ENCODE data around the gene RBM15B. TPM values are rescaled to one million over a fixed set of nuclear protein-coding genes. Genes with fewer than 3 reads are reported as not detected.

Gene RBM15B
- polyA plus RNA-seq, 2 of the 4 experiments (the other 2 are of a cell fraction) = 7.9 to 17.0 TPM

DNA sequence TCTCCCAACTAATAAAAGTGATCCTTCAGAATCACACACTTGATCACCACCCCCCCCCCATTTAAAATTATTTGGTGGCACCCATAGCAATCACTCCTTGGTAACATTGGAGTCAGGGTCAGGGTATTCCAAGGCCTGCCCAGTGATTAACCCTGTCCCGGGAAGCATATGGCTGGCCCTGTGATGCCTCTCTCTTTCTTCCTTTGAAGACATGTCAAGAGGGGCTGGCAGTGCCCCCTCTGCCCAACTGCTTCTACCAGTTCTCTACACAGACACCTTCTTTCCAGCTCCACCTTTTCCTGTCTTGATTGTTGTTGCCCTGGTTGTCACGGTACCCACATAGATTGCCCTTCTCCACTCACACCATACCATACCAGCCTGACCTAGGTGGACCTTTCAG lies 36.9 kb upstream of the RBM15B start:
- CTCF ChIA-PET = interaction anchor here (0.6 to 1.0 kb wide), 3 partner anchors 18 to 677 kb away, joined by 3 read pairs; no protein-coding TSS in a partner anchor
- FAIRE-seq = no peak
- no peak overlapping the region for H3K4me3 ChIP-seq
- ATAC-seq = no peak
- H3K4me2 ChIP-seq = no peak overlapping the region
- POLR2A ChIA-PET = no interaction called here
- H3K27ac ChIP-seq = no peak overlapping the region
- no peak for DNase-seq (ENCODE audit: low read depth in 1 of 2, low spot score in 1 of 2)
- no peaks in the 10 kb centered on the region for H3K9me3 ChIP-seq
- H3K4me1 ChIP-seq = no peaks in the 10 kb centered on the region
- 72% methylated on average over 2 of the region's 2 CpGs for WGBS (ENCODE audit: missing lambda C conversion rate)
- TF ChIP-seq HOXB13 (CRISPR knock-in tag; IDR thresholded peaks at IDR 0.05; ENCODE audit: low read depth) (no peak), PHF8 (IDR thresholded peaks at IDR 0.05; ENCODE audit: borderline replicate concordance, low read depth) (no peak), FOXS1 (CRISPR knock-in tag; IDR thresholded peaks at IDR 0.05) (no peak)

DNA sequence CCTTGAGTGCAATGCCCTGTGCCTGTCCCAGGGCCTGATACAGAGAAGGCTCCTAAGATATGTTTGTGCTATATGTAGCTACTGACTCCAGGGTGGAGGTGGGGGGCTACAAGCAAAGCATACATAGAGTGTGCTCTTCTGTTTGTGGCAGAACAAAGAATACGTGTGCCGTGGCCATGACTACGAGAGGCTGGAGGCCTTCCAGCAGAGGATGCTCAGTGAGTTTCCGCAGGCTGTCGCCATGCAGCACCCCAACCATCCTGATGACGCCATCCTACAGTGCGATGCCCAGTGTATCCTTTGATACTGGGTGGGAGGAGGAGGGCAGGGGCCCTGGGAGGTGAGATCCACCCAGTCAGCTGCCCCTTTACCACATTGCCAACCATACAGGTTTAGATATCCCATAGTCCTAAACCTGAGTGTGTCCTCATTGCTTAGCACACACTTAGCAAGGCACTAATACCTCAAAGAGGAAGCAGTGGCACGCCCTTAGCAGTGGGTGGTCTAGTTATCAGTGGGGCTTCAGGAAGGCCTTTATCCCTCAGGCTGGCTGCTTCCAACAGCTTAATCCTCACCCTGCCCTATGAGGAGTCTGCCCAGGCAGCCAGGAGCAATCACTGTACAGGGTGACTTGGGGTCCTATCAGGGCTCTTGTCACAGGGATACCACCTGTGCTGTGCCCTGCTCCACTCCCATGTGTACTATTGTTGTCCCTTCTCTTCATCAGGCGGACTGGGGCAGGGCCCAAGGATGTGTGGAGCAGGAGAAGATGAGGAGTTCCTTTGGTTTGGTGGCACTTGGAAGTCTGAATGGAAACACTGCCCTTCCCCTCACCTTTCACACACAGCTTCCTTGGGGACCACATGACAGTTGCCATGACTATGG lies 36.1 kb upstream of the RBM15B start:
- CTCF ChIA-PET = interaction anchor here (0.6 to 1.0 kb wide), 2 partner anchors 17 to 44 kb away, joined by 3 read pairs; no protein-coding TSS in a partner anchor
- FAIRE-seq = no peak
- POLR2A ChIA-PET = no interaction called here

DNA sequence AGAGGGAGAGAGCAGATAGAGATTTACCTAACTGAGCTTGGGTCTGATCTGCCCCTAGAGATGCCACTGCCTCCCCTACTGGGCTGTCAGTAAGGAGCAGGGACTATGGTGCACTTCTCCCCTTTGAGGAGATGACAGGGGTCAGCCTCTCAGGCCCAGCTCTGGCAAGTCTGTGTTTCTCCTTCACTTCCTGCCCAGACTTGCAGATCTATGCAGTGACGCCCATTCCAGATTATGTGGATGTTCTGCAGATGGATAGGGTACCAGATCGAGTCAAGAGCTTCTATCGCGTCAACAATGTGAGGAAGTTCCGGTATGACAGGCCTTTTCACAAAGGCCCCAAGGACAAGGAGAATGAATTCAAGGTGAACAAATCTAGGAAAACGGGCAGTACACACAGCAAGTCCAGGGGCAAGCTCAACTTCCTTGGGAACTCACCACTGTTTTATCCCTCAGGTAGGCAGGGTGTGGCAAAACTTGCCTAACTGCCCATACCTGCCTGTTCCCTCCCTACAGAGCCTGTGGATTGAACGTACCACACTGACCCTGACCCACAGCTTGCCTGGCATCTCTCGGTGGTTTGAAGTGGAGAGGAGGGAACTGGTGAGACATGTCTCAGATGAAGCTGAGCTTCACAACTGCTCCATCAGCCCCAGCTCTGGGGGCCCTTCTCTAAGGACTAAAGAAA lies 35.0 kb upstream of the RBM15B start:
- POLR2A ChIA-PET = no interaction called here
- 67% methylated on average over 8 of the region's 8 CpGs for WGBS (ENCODE audit: missing lambda C conversion rate)

More for the DNA sequence above, 36.1 kb upstream of the RBM15B start:
- no peak overlapping the region for H3K27ac ChIP-seq
- no peaks in the 10 kb centered on the region for H3K9me3 ChIP-seq
- H3K4me2 ChIP-seq = no peak overlapping the region
- ATAC-seq (no peak), DNase-seq (ENCODE audit: low read depth in 1 of 2, low spot score in 1 of 2) (no peak)
- no peaks in the 10 kb centered on the region for H3K4me1 ChIP-seq
- 81% methylated on average over 9 of the region's 9 CpGs for WGBS (ENCODE audit: missing lambda C conversion rate)
- TF ChIP-seq CEBPB (IDR thresholded peaks at IDR 0.05) = no peak
- no peak for TF ChIP-seq EHF (CRISPR knock-in tag; IDR thresholded peaks at IDR 0.05)
- TF ChIP-seq SREBF2 (IDR thresholded peaks at IDR 0.05) = no peak
- TF ChIP-seq, protein P1, sequence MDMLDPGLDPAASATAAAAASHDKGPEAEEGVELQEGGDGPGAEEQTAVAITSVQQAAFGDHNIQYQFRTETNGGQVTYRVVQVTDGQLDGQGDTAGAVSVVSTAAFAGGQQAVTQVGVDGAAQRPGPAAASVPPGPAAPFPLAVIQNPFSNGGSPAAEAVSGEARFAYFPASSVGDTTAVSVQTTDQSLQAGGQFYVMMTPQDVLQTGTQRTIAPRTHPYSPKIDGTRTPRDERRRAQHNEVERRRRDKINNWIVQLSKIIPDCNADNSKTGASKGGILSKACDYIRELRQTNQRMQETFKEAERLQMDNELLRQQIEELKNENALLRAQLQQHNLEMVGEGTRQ (IDR thresholded peaks at IDR 0.05) = no peak
- no peak for TF ChIP-seq HEYL (CRISPR knock-in tag; IDR thresholded peaks at IDR 0.05)
- TF ChIP-seq JUN (IDR thresholded peaks at IDR 0.05) = no peak
- TF ChIP-seq, protein P2, sequence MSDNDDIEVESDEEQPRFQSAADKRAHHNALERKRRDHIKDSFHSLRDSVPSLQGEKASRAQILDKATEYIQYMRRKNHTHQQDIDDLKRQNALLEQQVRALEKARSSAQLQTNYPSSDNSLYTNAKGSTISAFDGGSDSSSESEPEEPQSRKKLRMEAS (IDR thresholded peaks at IDR 0.05) = no peak
- TF ChIP-seq HDAC2 (IDR thresholded peaks at IDR 0.05) = no peak
- TF ChIP-seq KDM5A (IDR thresholded peaks at IDR 0.05) = no peak
- no peak for TF ChIP-seq CBX2 (IDR thresholded peaks at IDR 0.05; ENCODE audit: borderline replicate concordance, low read depth)
- no peak for TF ChIP-seq ATOH8 (CRISPR knock-in tag; IDR thresholded peaks at IDR 0.05; ENCODE audit: low read depth)
- no peak for TF ChIP-seq ZC3H11A (IDR thresholded peaks at IDR 0.05)
- TF ChIP-seq RFX5 (IDR thresholded peaks at IDR 0.05) = no peak
- TF ChIP-seq RNF2 (IDR thresholded peaks at IDR 0.05; ENCODE audit: borderline replicate concordance, low read depth) = no peak
- TF ChIP-seq EHMT2 (IDR thresholded peaks at IDR 0.05; ENCODE audit: low read depth) = no peak
- TF ChIP-seq MAZ (IDR thresholded peaks at IDR 0.05; ENCODE audit: borderline replicate concordance, low read depth, low read length) = no peak
- no peak for TF ChIP-seq ESRRA (IDR thresholded peaks at IDR 0.05; ENCODE audit: borderline replicate concordance, low read length)
- H3K4me3 ChIP-seq = no peak overlapping the region

More for the DNA sequence above, 35.0 kb upstream of the RBM15B start:
- TF ChIP-seq EP300 (IDR thresholded peaks at IDR 0.05) = no peak
- TF ChIP-seq EHF (CRISPR knock-in tag; IDR thresholded peaks at IDR 0.05) = no peak
- TF ChIP-seq MYC (IDR thresholded peaks at IDR 0.05; ENCODE audit: borderline replicate concordance, low read length) = no peak
- no peak for TF ChIP-seq JUN (IDR thresholded peaks at IDR 0.05)
- TF ChIP-seq CHD2 (IDR thresholded peaks at IDR 0.05; ENCODE audit: low read length, partially characterized antibody) = no peak
- TF ChIP-seq HOXB13 (CRISPR knock-in tag; IDR thresholded peaks at IDR 0.05; ENCODE audit: low read depth) = no peak
- no peak for TF ChIP-seq EHMT2 (IDR thresholded peaks at IDR 0.05; ENCODE audit: low read depth)
- TF ChIP-seq RFX5 (IDR thresholded peaks at IDR 0.05) = no peak
- TF ChIP-seq REST (IDR thresholded peaks at IDR 0.05) = no peak
- TF ChIP-seq, protein P2 (IDR thresholded peaks at IDR 0.05) = no peak
- Histone ChIP-seq H3K4me3 (no peak overlapping the region), H3K9me3 (no peaks in the 10 kb centered on the region), H3K27ac (no peak overlapping the region), H3K4me2 (no peak overlapping the region), H3K4me1 (no peaks in the 10 kb centered on the region)
- FAIRE-seq (no peak), DNase-seq (ENCODE audit: low read depth in 1 of 2, low spot score in 1 of 2) (no peak), ATAC-seq (no peak)
- CTCF ChIA-PET = interaction anchor here (0.7 to 1.3 kb wide), 3 partner anchors 11 to 363 kb away, joined by 3 to 4 read pairs (median 3); no protein-coding TSS in a partner anchor

Measured in A549 (cell line).